ENCODE data around the gene LIMK2.
"Not testable (repeated sequence)": the region's sequence is repeated elsewhere in the genome, so short reads cannot be mapped to it uniquely, and the experiment has no call there.

LIMK2 gene

GRCh38 chr22:31199187-31199586 is 12.9 kb upstream of the LIMK2 start:
- DNase-seq (ENCODE audit: low read depth), result no peak
- no peak overlapping the region for H3K4me3 ChIP-seq (ENCODE audit: control insufficient read depth, low read depth, low read length)
- TF ChIP-seq CTCF (conservative IDR thresholded peaks at IDR 0.05; ENCODE audit: control insufficient read depth, insufficient read depth, low read depth, low read length), result no peak

- DNase-seq (ENCODE audit: low read depth); H3K4me3 ChIP-seq (ENCODE audit: control insufficient read depth, low read depth, low read length): not testable (repeated sequence)
Observed at GRCh38 chr22:31204352-31204984, 7.6 kb upstream of the LIMK2 start.

GRCh38 chr22:31205059-31205458 is 7.0 kb upstream of the LIMK2 start:
- not testable (repeated sequence) for H3K4me3 ChIP-seq (ENCODE audit: control insufficient read depth, low read depth, low read length); DNase-seq (ENCODE audit: low read depth)

- H3K4me3 ChIP-seq (ENCODE audit: control insufficient read depth, low read depth, low read length); DNase-seq (ENCODE audit: low read depth): not testable (repeated sequence)
Observed at GRCh38 chr22:31206460-31206859, 5.6 kb upstream of the LIMK2 start.

- DNase-seq (ENCODE audit: low read depth), result no peak
- no peak overlapping the region for H3K4me3 ChIP-seq (ENCODE audit: control insufficient read depth, low read depth, low read length)
- TF ChIP-seq CTCF (conservative IDR thresholded peaks at IDR 0.05; ENCODE audit: control insufficient read depth, insufficient read depth, low read depth, low read length), result no peak
Observed at GRCh38 chr22:31206896-31207687, 5.0 kb upstream of the LIMK2 start.

- peak; percentile 4 for DNase-seq (ENCODE audit: low read depth)
- TF ChIP-seq CTCF (conservative IDR thresholded peaks at IDR 0.05; ENCODE audit: control insufficient read depth, insufficient read depth, low read depth, low read length), result no peak
- H3K4me3 ChIP-seq (ENCODE audit: control insufficient read depth, low read depth, low read length), result no peak overlapping the region
Observed at GRCh38 chr22:31210556-31211421, 1.3 kb upstream of the LIMK2 start.

- peak overlapping the region; percentile 29 for H3K4me3 ChIP-seq (ENCODE audit: control insufficient read depth, low read depth, low read length)
- no peak for TF ChIP-seq CTCF (conservative IDR thresholded peaks at IDR 0.05; ENCODE audit: control insufficient read depth, insufficient read depth, low read depth, low read length)
- DNase-seq (ENCODE audit: low read depth), result peak; percentile 14
Observed at GRCh38 chr22:31211482-31211861, 626 bp upstream of the LIMK2 start.

Measured in fibroblast of mammary gland (primary cell).